DND-41 (cell line): ENCODE results near the gene HERC5.

Source experiments
- ATAC-seq: fragments of 200-7000 bp; cut with Tn5 transposase; 3 replicates; pipeline ENCODE4 v1.9.1; 2021; ENCODE audit warnings: low read depth; ENCODE audit not compliant: insufficient read depth
- DNase-seq: peaks from one replicate; pipeline ENCODE4 v3.0.0-alpha.2; 2020
- H2AFZ ChIP-seq: 2 replicates; pipeline ENCODE4 v1.6.0; 2012; ENCODE audit warnings: low read depth, low read length
- H3K27ac ChIP-seq: 2 replicates; pipeline ENCODE4 v1.5.1; 2012; ENCODE audit warnings: low read length, inconsistent platforms
- H3K27me3 ChIP-seq: fragments of 200-600 bp; sonication (generic); 2 replicates; pipeline ENCODE4 v1.6.0; 2012; ENCODE audit warnings: low read length, mild to moderate bottlenecking, inconsistent platforms; ENCODE audit not compliant: insufficient read depth, poor library complexity
- H3K36me3 ChIP-seq: 2 replicates; pipeline ENCODE4 v1.5.1; 2012; ENCODE audit warnings: low read length, inconsistent platforms; ENCODE audit not compliant: insufficient read depth
- H3K4me1 ChIP-seq: 2 replicates; pipeline ENCODE4 v1.5.1; 2012; ENCODE audit warnings: mild to moderate bottlenecking, low read length; ENCODE audit not compliant: insufficient read depth
- H3K4me2 ChIP-seq: 2 replicates; pipeline ENCODE4 v1.6.0; 2012; ENCODE audit warnings: mild to moderate bottlenecking, moderate library complexity, low read length, inconsistent platforms; ENCODE audit not compliant: insufficient read depth
- H3K4me3 ChIP-seq, 2 experiments: fragments of 200-600 bp in 1 of 2; shearing (Covaris generic) in 1 of 2; 2 replicates each; pipeline ENCODE4 v1.5.1; 2012 to 2016; ENCODE audit warnings: inconsistent platforms in 2 of 2, low read length in 2 of 2, mild to moderate bottlenecking in 2 of 2, low read depth in 1 of 2, moderate library complexity in 1 of 2
- H3K79me2 ChIP-seq: 2 replicates; pipeline ENCODE4 v1.6.0; 2012; ENCODE audit warnings: low read length, inconsistent platforms; ENCODE audit not compliant: insufficient read depth
- H3K9ac ChIP-seq: 2 replicates; pipeline ENCODE4 v1.6.0; 2012; ENCODE audit warnings: low read depth, mild to moderate bottlenecking, inconsistent platforms, low read length, moderate library complexity
- H3K9me3 ChIP-seq: 2 replicates; pipeline ENCODE4 v1.5.1; 2012; ENCODE audit warnings: low read length, moderate library complexity, mild to moderate bottlenecking, inconsistent platforms; ENCODE audit not compliant: insufficient read depth, severe bottlenecking
- H4K20me1 ChIP-seq: 2 replicates; pipeline ENCODE4 v1.6.0; 2012; ENCODE audit warnings: low read length; ENCODE audit not compliant: insufficient read depth
- CTCF ChIP-seq: IDR thresholded peaks from 2 replicates; pipeline ENCODE4 v1.5.1; 2012; ENCODE audit warnings: borderline replicate concordance, low read length, moderate library complexity, mild to moderate bottlenecking; ENCODE audit not compliant: poor library complexity, severe bottlenecking; ENCODE audit errors: extremely low read depth
- EZH2 ChIP-seq: IDR thresholded peaks from 3 replicates; pipeline ENCODE4 v1.6.1; 2012; ENCODE audit warnings: borderline replicate concordance, low read depth, mild to moderate bottlenecking, moderate library complexity, low read length, inconsistent platforms; ENCODE audit not compliant: severe bottlenecking

Gene HERC5

GRCh38 chr4:88523325-88524129 lies 66.6 kb downstream of the HERC5 start, which contains the start of gene PYURF:
Gene PYURF (minus strand): TSS chr4:88523776. CDS start chr4:88523700, 76 bp downstream.
- Histone ChIP-seq H3K4me3 (peak within 1 kb of the TSS; percentile 87 to 99), H3K36me3 (peaks cover 18% of the 10 kb centered on the region), H3K79me2 (peaks cover 34% of the 10 kb centered on the region), H3K9me3 (no peaks in the 10 kb centered on the region), H3K4me1 (peaks cover 41% of the 10 kb centered on the region), H4K20me1 (peaks cover 7% of the 10 kb centered on the region), H3K27me3 (no peaks in the 10 kb centered on the region), H3K9ac (peak within 1 kb of the TSS; percentile 95), H3K27ac (peak within 1 kb of the TSS; percentile 73), H3K4me2 (peak within 1 kb of the TSS; percentile 83), H2AFZ (peak within 1 kb of the TSS; percentile 75)
- DNase-seq (peak; percentile 87), ATAC-seq (peak; percentile 91)
- TF ChIP-seq EZH2 (no peak), CTCF (no peak)

DNA sequence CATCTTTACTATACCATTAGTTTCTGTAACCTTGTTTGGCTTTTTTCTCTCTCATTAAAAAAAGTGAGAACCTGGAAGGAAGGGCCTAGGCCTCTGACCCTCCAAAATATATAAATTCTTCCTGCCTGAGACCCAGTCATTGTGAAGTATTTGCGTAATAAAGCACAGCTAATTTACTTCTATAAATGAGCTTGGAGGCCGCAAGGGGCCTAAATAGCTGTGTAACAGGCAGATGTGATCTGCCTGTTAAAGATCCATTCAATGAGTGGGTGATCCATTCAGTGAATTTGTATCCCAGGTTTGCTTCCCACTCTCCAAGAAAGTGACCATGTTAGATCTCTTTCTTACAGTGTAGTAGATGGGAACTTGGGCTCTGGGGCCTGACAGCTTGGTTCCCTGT lies 67.3 kb downstream of the HERC5 start:
- peaks cover 18% of the 10 kb centered on the region for H3K36me3 ChIP-seq
- peak overlapping the region; percentile 87 to 99 for H3K4me3 ChIP-seq
- H3K9ac ChIP-seq, result peak overlapping the region; percentile 95
- no peaks in the 10 kb centered on the region for H3K9me3 ChIP-seq
- peak overlapping the region; percentile 75 for H2AFZ ChIP-seq
- peaks cover 7% of the 10 kb centered on the region for H4K20me1 ChIP-seq
- H3K27me3 ChIP-seq, result no peaks in the 10 kb centered on the region
- DNase-seq (no peak), ATAC-seq (no peak)
- TF ChIP-seq EZH2, result no peak
- TF ChIP-seq CTCF, result no peak
- H3K79me2 ChIP-seq, result peaks cover 34% of the 10 kb centered on the region
- H3K27ac ChIP-seq, result peak overlapping the region; percentile 73
- H3K4me1 ChIP-seq, result peaks cover 41% of the 10 kb centered on the region
- peak overlapping the region; percentile 83 for H3K4me2 ChIP-seq

DNA sequence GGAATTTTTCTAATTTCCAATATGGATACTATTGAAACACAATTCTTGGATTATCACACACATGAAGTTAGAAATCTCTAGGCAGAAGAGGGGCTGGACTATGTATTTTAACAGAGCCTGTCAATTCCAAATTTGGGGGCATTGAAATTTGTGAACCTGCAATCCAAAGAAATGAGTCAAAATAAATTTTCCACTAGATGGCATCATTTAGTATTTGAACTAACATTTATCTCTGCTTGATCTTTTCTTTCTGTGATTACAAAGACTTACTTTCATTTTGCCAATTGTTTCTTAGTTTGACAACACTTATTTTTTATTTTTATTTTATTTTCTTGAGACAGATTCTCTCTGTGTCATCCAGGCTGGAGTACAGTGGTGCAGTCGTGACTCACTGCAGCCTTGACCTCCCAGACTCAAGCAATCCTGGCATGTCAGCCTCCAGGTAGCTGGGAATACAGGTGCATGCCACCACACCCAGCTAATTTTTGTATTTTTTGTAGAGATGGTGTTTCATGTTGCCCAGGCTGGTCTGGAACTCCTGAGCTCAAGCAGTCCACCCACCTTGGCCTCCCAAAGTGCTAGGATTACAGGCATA lies 69.4 kb downstream of the HERC5 start:
- peak overlapping the region; percentile 53 for H3K4me2 ChIP-seq
- ATAC-seq (no peak), DNase-seq (no peak)

More for the DNA sequence above, 69.4 kb downstream of the HERC5 start:
- Histone ChIP-seq H3K4me3 (no peak overlapping the region), H4K20me1 (peaks cover 6% of the 10 kb centered on the region), H3K9ac (no peak overlapping the region; the same call in 1 of the 2 replicates), H3K36me3 (peaks cover 10% of the 10 kb centered on the region), H3K4me1 (peaks cover 40% of the 10 kb centered on the region), H3K79me2 (peaks cover 31% of the 10 kb centered on the region), H3K9me3 (no peaks in the 10 kb centered on the region), H3K27ac (no peak overlapping the region), H2AFZ (peak overlapping the region; percentile 51; the same call in 1 of the 2 replicates), H3K27me3 (no peaks in the 10 kb centered on the region)
- TF ChIP-seq CTCF (peak; percentile 62), EZH2 (no peak)
